Endothelial cell of umbilical vein (primary cell): ENCODE measurements around the gene TPP2. TPM values are rescaled to one million over a fixed set of nuclear protein-coding genes. Genes with fewer than 3 reads are reported as not detected.

Experiments used
- BruUV-seq: library from RNA; stranded (reverse); fragments of 400-500 nt; replicated peaks from 2 replicates; lab custom pipeline; 2021; lab: Mats Ljungman, UMichigan
- CTCF ChIA-PET: fragments of 300-600, 350-600 bp; sonication (Branson Sonifier 250); formaldehyde crosslinking; loops from one replicate; lab custom pipeline; 2021; ENCODE audit warnings: antibody characterized with exemption, inconsistent platforms; lab: Charles Lee
- POLR2A ChIA-PET: fragments of 300-600, 350-600 bp; sonication (Branson Sonifier 250); formaldehyde crosslinking; loops from one replicate; lab custom pipeline; 2021; ENCODE audit warnings: antibody characterized with exemption, inconsistent platforms; lab: Charles Lee
- DNase-seq: peaks from one replicate; pipeline ENCODE4 v3.0.0-alpha.2; 2011; ENCODE audit warnings: low read depth, low spot score
- FAIRE-seq: peaks from 2 replicates; lab custom pipeline; 2011; peaks lifted over from hg19 to GRCh38; lab: Jason Lieb, UNC
- H2AFZ ChIP-seq: 2 replicates; pipeline ENCODE4 v1.6.0; 2012; ENCODE audit warnings: low read depth, low read length, control low read depth, inconsistent platforms
- H3K27ac ChIP-seq: 2 replicates; pipeline ENCODE4 v1.5.1; 2011; ENCODE audit warnings: low read depth, mild to moderate bottlenecking, control low read depth, low read length, moderate library complexity; ENCODE audit not compliant: insufficient read depth
- H3K27me3 ChIP-seq, 2 experiments: 2 replicates each; pipeline versions ENCODE4 v1.6.0 to v1.6.1; 2011; ENCODE audit warnings: low read length in 2 of 2, mixed read lengths in 1 of 2; ENCODE audit not compliant: control insufficient read depth in 2 of 2, insufficient read depth in 2 of 2
- H3K36me3 ChIP-seq, 2 experiments: 2 replicates in 1 of 2; 3 replicates in 1 of 2; pipeline ENCODE4 v1.5.1; 2011; ENCODE audit warnings: low read length in 2 of 2, mild to moderate bottlenecking in 1 of 2, moderate library complexity in 1 of 2; ENCODE audit not compliant: control insufficient read depth in 2 of 2, insufficient read depth in 2 of 2; ENCODE audit errors: extremely low read depth in 1 of 2
- H3K4me1 ChIP-seq: 3 replicates; pipeline ENCODE4 v1.5.1; 2011; ENCODE audit warnings: mild to moderate bottlenecking, low read length; ENCODE audit not compliant: control insufficient read depth, insufficient read depth; ENCODE audit errors: extremely low read depth
- H3K4me2 ChIP-seq: 2 replicates; pipeline ENCODE4 v1.6.1; 2011; ENCODE audit warnings: low read length, control low read depth, mixed read lengths; ENCODE audit not compliant: insufficient read depth
- H3K4me3 ChIP-seq, 3 experiments: fragments of 200-600 bp in 1 of 3; sonication (generic), shearing (Covaris generic) in 1 of 3; replicated peaks in 1 of 3; 2 replicates each; pipeline ENCODE4 v1.5.1; 2011 to 2016; ENCODE audit warnings: control low read depth in 3 of 3, low read length in 3 of 3, mild to moderate bottlenecking in 2 of 3, inconsistent platforms in 1 of 3, low read depth in 1 of 3, moderate library complexity in 1 of 3; ENCODE audit not compliant: insufficient read depth in 1 of 3
- H3K79me2 ChIP-seq: 2 replicates; pipeline ENCODE4 v1.6.0; 2012; ENCODE audit warnings: low read length, inconsistent platforms; ENCODE audit not compliant: control insufficient read depth, insufficient read depth
- H3K9ac ChIP-seq: replicated peaks from 2 replicates; pipeline ENCODE3; 2011; ENCODE audit warnings: low read length, control low read depth; ENCODE audit not compliant: insufficient read depth; ENCODE audit errors: extremely low read depth
- H3K9me1 ChIP-seq: replicated peaks from 3 replicates; pipeline ENCODE4 v1.6.0; 2011; ENCODE audit warnings: mild to moderate bottlenecking, low read length; ENCODE audit not compliant: control insufficient read depth, insufficient read depth; ENCODE audit errors: extremely low read depth
- H3K9me3 ChIP-seq: replicated peaks from 2 replicates; pipeline ENCODE4 v1.5.1; 2012; ENCODE audit warnings: low read length, inconsistent platforms; ENCODE audit not compliant: control insufficient read depth, insufficient read depth
- H4K20me1 ChIP-seq: replicated peaks from 2 replicates; pipeline ENCODE3; 2011; ENCODE audit warnings: mild to moderate bottlenecking, low read length; ENCODE audit not compliant: control insufficient read depth, insufficient read depth; ENCODE audit errors: extremely low read depth
- EZH2 ChIP-seq: IDR thresholded peaks from 2 replicates; pipeline ENCODE4 v1.6.1; 2012; ENCODE audit warnings: borderline replicate concordance, low read depth, mild to moderate bottlenecking, moderate library complexity, low read length, inconsistent platforms; ENCODE audit not compliant: severe bottlenecking
- FOS ChIP-seq: IDR thresholded peaks from 2 replicates; pipeline ENCODE4 v1.6.1; 2011; ENCODE audit warnings: mild to moderate bottlenecking, low read length, moderate library complexity, borderline replicate concordance; ENCODE audit not compliant: insufficient read depth
- GATA2 ChIP-seq: IDR thresholded peaks from 2 replicates; pipeline ENCODE4 v1.7.0; 2011; ENCODE audit warnings: low read depth, mild to moderate bottlenecking, moderate library complexity, mixed read lengths, low read length; ENCODE audit not compliant: insufficient read length, insufficient read depth
- JUN ChIP-seq: IDR thresholded peaks from 2 replicates; pipeline ENCODE4 v1.6.1; 2011; ENCODE audit warnings: borderline replicate concordance, low read depth; ENCODE audit not compliant: insufficient read length, insufficient read depth
- MAX ChIP-seq: IDR thresholded peaks from 2 replicates; pipeline ENCODE4 v1.6.1; 2011; ENCODE audit not compliant: insufficient read depth, insufficient read length
- POLR2A ChIP-seq: IDR thresholded peaks from 2 replicates; pipeline ENCODE4 v1.6.1; 2012; ENCODE audit warnings: low read depth, mild to moderate bottlenecking, control low read depth, low read length
- dilution Hi-C: fragments of 300-500 bp; cut with MboI; formaldehyde crosslinking; loops from one replicate; pipeline ENCODE4 v1.15.0; 2019; ENCODE audit warnings: low sequenced_read_pairs; ENCODE audit not compliant: extremely low pct_ligation_motif_present
- intact Hi-C: fragments of 100-400 bp; cut with micrococcal nuclease; formaldehyde crosslinking; loops from one replicate; pipeline ENCODE4 v1.10.0; 2022
- polyA plus RNA-seq, 4 experiments: library from polyadenylated mRNA; depleted of rRNA in 3 of 4; stranded (reverse) in 3 of 4; unstranded in 1 of 4; fragments of >200 nt; gene quantifications; 2 replicates each; pipeline versions ENCODE4 v1.2.1 to v1.2.3, GENCODE V29; 2011 to 2012; ENCODE audit warnings: missing spikeins in 1 of 4
- total RNA-seq: library from RNA; stranded (reverse); gene quantifications from 2 replicates; pipeline ENCODE4 v1.2.3, GENCODE V29; 2021

The TPP2 gene
- total and polyA plus RNA-seq, 2 donors (not counting 3 experiments of a cell fraction or from before 2014, with no cell fraction given): 11.5 to 46.7 TPM

GRCh38 chr13:102645701-102646100 lies 48.9 kb downstream of the TPP2 start:
- Histone ChIP-seq H3K79me2 (no peaks in the 10 kb centered on the region), H3K36me3 (peaks cover 12 to 29% of the 10 kb centered on the region in 2 experiments), H4K20me1 (no peaks in the 10 kb centered on the region), H3K4me2 (no peak overlapping the region), H3K4me3 (no peak overlapping the region), H3K27me3 (no peaks in the 10 kb centered on the region), H2AFZ (no peak overlapping the region), H3K9ac (no peak overlapping the region), H3K9me3 (no peaks in the 10 kb centered on the region), H3K4me1 (peaks cover 10% of the 10 kb centered on the region), H3K9me1 (no peaks in the 10 kb centered on the region), H3K27ac (no peak overlapping the region)
- dilution Hi-C loops: no loop called here
- TF ChIP-seq MAX (no peak), GATA2 (no peak), POLR2A (no peak), JUN (no peak), EZH2 (no peak)
- POLR2A ChIA-PET: no interaction called here
- FAIRE-seq (no peak), DNase-seq (no peak)
- CTCF ChIA-PET: no interaction called here
- BruUV-seq: no TSS peak
- intact Hi-C loops: loop anchor here (5.0 kb wide), 1 partner anchor 82 kb away; no protein-coding TSS in a partner anchor

- no peaks in the 10 kb centered on the region for H3K9me3 ChIP-seq
- no peak overlapping the region for H3K27ac ChIP-seq
- no TSS peak for BruUV-seq
- H3K4me2 ChIP-seq: no peak overlapping the region
- H3K79me2 ChIP-seq: no peaks in the 10 kb centered on the region
- DNase-seq (peak; percentile 34), FAIRE-seq (no peak)
- peaks cover 9 to 27% of the 10 kb centered on the region in 2 experiments for H3K36me3 ChIP-seq
- TF ChIP-seq MAX: no peak
- TF ChIP-seq FOS: no peak
- no peaks in the 10 kb centered on the region for H4K20me1 ChIP-seq
- POLR2A ChIA-PET: no interaction called here
- dilution Hi-C loops: no loop called here
- intact Hi-C loops: loop anchor here (2.0 to 5.0 kb wide), 2 partner anchors 51 to 79 kb away; partner anchors contain the start of gene TPP2
- no peak overlapping the region for H3K9ac ChIP-seq
- no peaks in the 10 kb centered on the region for H3K9me1 ChIP-seq
- no peaks in the 10 kb centered on the region for H3K27me3 ChIP-seq
- peaks cover 21% of the 10 kb centered on the region for H3K4me1 ChIP-seq
- H2AFZ ChIP-seq: no peak overlapping the region
- CTCF ChIA-PET: interaction anchor here (2.3 kb wide), 1 partner anchor 77 kb away, joined by 11 read pairs; no protein-coding TSS in a partner anchor
- no peak overlapping the region for H3K4me3 ChIP-seq
Measured at GRCh38 chr13:102648046-102648445, 51.3 kb downstream of the TPP2 start.
